OCI-LY1 (cell line): Measurements from ENCODE around the gene C16orf95.

ENCODE experiments used
- EZH2 ChIP-seq: fragments of 200-600 bp; sonication (generic), shearing (Covaris generic); IDR thresholded peaks from 2 replicates; pipeline ENCODE4 v1.8.0; 2017; ENCODE audit warnings: borderline replicate concordance, mixed run types, mild to moderate bottlenecking, antibody characterized with exemption, low read length, moderate library complexity, mixed read lengths
- TF ChIP-seq, protein P1 (sequence below): fragments of 200-600 bp; sonication (generic), shearing (Covaris generic); IDR thresholded peaks from 2 replicates; pipeline ENCODE4 v1.5.1; 2017; ENCODE audit warnings: mild to moderate bottlenecking, antibody characterized with exemption, low read length, moderate library complexity, mixed read lengths

GRCh38 chr16:87356491-87356853 lies 39.3 kb upstream of the C16orf95 start:
- TF ChIP-seq, protein P1, sequence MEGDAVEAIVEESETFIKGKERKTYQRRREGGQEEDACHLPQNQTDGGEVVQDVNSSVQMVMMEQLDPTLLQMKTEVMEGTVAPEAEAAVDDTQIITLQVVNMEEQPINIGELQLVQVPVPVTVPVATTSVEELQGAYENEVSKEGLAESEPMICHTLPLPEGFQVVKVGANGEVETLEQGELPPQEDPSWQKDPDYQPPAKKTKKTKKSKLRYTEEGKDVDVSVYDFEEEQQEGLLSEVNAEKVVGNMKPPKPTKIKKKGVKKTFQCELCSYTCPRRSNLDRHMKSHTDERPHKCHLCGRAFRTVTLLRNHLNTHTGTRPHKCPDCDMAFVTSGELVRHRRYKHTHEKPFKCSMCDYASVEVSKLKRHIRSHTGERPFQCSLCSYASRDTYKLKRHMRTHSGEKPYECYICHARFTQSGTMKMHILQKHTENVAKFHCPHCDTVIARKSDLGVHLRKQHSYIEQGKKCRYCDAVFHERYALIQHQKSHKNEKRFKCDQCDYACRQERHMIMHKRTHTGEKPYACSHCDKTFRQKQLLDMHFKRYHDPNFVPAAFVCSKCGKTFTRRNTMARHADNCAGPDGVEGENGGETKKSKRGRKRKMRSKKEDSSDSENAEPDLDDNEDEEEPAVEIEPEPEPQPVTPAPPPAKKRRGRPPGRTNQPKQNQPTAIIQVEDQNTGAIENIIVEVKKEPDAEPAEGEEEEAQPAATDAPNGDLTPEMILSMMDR, result no peak
- no peak for TF ChIP-seq EZH2
